ENCODE data around the gene OR1I1.

GRCh38 chr19:15048128-15048527, 33.9 kb upstream of the OR1I1 start:
- TF ChIP-seq JUN (CRISPR knock-in tag; IDR thresholded peaks at IDR 0.05) (no peak), CREB1 (CRISPR knock-in tag; IDR thresholded peaks at IDR 0.05) (no peak), ZNF263 (CRISPR knock-in tag; IDR thresholded peaks at IDR 0.05; ENCODE audit: low read depth) (no peak), PREB (CRISPR knock-in tag; IDR thresholded peaks at IDR 0.05; ENCODE audit: borderline replicate concordance) (no peak), ETV6 (CRISPR knock-in tag; IDR thresholded peaks at IDR 0.05) (no peak)
- TF ChIP-seq, protein P1, sequence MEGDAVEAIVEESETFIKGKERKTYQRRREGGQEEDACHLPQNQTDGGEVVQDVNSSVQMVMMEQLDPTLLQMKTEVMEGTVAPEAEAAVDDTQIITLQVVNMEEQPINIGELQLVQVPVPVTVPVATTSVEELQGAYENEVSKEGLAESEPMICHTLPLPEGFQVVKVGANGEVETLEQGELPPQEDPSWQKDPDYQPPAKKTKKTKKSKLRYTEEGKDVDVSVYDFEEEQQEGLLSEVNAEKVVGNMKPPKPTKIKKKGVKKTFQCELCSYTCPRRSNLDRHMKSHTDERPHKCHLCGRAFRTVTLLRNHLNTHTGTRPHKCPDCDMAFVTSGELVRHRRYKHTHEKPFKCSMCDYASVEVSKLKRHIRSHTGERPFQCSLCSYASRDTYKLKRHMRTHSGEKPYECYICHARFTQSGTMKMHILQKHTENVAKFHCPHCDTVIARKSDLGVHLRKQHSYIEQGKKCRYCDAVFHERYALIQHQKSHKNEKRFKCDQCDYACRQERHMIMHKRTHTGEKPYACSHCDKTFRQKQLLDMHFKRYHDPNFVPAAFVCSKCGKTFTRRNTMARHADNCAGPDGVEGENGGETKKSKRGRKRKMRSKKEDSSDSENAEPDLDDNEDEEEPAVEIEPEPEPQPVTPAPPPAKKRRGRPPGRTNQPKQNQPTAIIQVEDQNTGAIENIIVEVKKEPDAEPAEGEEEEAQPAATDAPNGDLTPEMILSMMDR (IDR thresholded peaks at IDR 0.05), result no peak
- TF ChIP-seq, protein P2, sequence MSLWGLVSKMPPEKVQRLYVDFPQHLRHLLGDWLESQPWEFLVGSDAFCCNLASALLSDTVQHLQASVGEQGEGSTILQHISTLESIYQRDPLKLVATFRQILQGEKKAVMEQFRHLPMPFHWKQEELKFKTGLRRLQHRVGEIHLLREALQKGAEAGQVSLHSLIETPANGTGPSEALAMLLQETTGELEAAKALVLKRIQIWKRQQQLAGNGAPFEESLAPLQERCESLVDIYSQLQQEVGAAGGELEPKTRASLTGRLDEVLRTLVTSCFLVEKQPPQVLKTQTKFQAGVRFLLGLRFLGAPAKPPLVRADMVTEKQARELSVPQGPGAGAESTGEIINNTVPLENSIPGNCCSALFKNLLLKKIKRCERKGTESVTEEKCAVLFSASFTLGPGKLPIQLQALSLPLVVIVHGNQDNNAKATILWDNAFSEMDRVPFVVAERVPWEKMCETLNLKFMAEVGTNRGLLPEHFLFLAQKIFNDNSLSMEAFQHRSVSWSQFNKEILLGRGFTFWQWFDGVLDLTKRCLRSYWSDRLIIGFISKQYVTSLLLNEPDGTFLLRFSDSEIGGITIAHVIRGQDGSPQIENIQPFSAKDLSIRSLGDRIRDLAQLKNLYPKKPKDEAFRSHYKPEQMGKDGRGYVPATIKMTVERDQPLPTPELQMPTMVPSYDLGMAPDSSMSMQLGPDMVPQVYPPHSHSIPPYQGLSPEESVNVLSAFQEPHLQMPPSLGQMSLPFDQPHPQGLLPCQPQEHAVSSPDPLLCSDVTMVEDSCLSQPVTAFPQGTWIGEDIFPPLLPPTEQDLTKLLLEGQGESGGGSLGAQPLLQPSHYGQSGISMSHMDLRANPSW (CRISPR knock-in tag; conservative IDR thresholded peaks at IDR 0.05; ENCODE audit: low read depth), result no peak
- TF ChIP-seq, protein P3, sequence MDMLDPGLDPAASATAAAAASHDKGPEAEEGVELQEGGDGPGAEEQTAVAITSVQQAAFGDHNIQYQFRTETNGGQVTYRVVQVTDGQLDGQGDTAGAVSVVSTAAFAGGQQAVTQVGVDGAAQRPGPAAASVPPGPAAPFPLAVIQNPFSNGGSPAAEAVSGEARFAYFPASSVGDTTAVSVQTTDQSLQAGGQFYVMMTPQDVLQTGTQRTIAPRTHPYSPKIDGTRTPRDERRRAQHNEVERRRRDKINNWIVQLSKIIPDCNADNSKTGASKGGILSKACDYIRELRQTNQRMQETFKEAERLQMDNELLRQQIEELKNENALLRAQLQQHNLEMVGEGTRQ (CRISPR knock-in tag; IDR thresholded peaks at IDR 0.05), result no peak
